Gastrocnemius medialis (tissue), 4 donors: ENCODE measurements around the gene KRTAP20-1. TPM values are rescaled to one million over a fixed set of nuclear protein-coding genes. Genes with fewer than 3 reads are reported as not detected.

Experiments
- ATAC-seq, 2 donors: fragments of 150-250 bp; one replicate each; pipeline ENCODE4 v1.9.1; 2016
- DNase-seq, 2 donors: peaks; one replicate each; pipeline ENCODE4 v3.0.0-alpha.2; 2019
- H3K27ac ChIP-seq, 4 donors: fragments of 200-600 bp; sonication (generic); 1 replicate in 1 of 4; 2 replicates in 3 of 4; pipeline ENCODE4 v1.5.1; 2016 to 2018; ENCODE audit warnings: mild to moderate bottlenecking in 2 of 4, moderate library complexity in 1 of 4
- H3K27me3 ChIP-seq, 3 donors: fragments of 200-600 bp; sonication (generic) in 2 of 3; 1 replicate in 1 of 3; 2 replicates in 2 of 3; pipeline versions ENCODE4 v1.5.1 to v1.6.0; 2016 to 2019; ENCODE audit warnings: mild to moderate bottlenecking in 1 of 3, moderate library complexity in 1 of 3
- H3K36me3 ChIP-seq, 2 donors: fragments of 200-600 bp; sonication (generic) in 1 of 2; one replicate each; pipeline ENCODE4 v1.5.1; 2017 to 2018
- H3K4me1 ChIP-seq, 2 donors: fragments of 200-600 bp; sonication (generic) in 1 of 2; one replicate each; pipeline ENCODE4 v1.5.1; 2016 to 2017; ENCODE audit warnings: mild to moderate bottlenecking in 2 of 2
- H3K4me3 ChIP-seq, 4 donors: fragments of 200-600 bp; sonication (generic) in 3 of 4; 1 replicate in 1 of 4; 2 replicates in 3 of 4; pipeline ENCODE4 v1.5.1; 2016 to 2019; ENCODE audit warnings: mild to moderate bottlenecking in 2 of 4
- H3K9me3 ChIP-seq, 3 donors: fragments of 200-600 bp; sonication (generic) in 2 of 3; 1 replicate in 1 of 3; 2 replicates in 2 of 3; pipeline ENCODE4 v1.5.1; 2016 to 2019
- CTCF ChIP-seq, 5 experiments: fragments of 450-650 bp in 3 of 5; fragments of 200-600 bp in 2 of 5; sonication (generic) in 2 of 5; IDR thresholded peaks in 4 of 5; conservative IDR thresholded peaks in 1 of 5; 1 replicate in 4 of 5; 2 replicates in 1 of 5; pipeline ENCODE4 v1.5.1; 2016 to 2019; ENCODE audit warnings: antibody characterized with exemption in 5 of 5, mild to moderate bottlenecking in 3 of 5, moderate library complexity in 3 of 5
- POLR2A ChIP-seq, 2 donors: fragments of 450-650 bp; IDR thresholded peaks; one replicate each; pipeline ENCODE4 v1.6.1; 2017; ENCODE audit warnings: antibody characterized with exemption in 2 of 2, mild to moderate bottlenecking in 2 of 2, moderate library complexity in 2 of 2
- in situ Hi-C, 4 donors: fragments of 200-750 bp; cut with MboI; loops; one replicate each; pipeline versions ENCODE4 v1.15.0 to v1.8.0; 2017; ENCODE audit warnings: low sequenced_read_pairs in 4 of 4
- intact Hi-C: fragments of 100-400 bp; cut with DNase I; formaldehyde crosslinking; loops from one replicate; pipeline ENCODE4 v1.15.1; 2023; ENCODE audit warnings: low total_unique reads
- total RNA-seq, 4 donors: library from RNA; depleted of rRNA; stranded (reverse); fragments of >200 nt; gene quantifications; one replicate each; pipeline versions ENCODE4 v1.1.0 to v1.2.3, GENCODE V29; 2016

Gene KRTAP20-1
- total RNA-seq, 4 donors from 2014 or later: not detected

GRCh38 chr21:30582870-30583269, 33.4 kb upstream of the KRTAP20-1 start:
- no peak for TF ChIP-seq CTCF (IDR thresholded peaks at IDR 0.05 in 4 of 5, conservative IDR thresholded peaks at IDR 0.05 in 1 of 5)
- TF ChIP-seq POLR2A (IDR thresholded peaks at IDR 0.05): no peak
- DNase-seq (no peak), ATAC-seq (no peak)
- intact Hi-C loops (no loop called here), in situ Hi-C loops (no loop called here)
- Histone ChIP-seq H3K27ac (no peak overlapping the region), H3K27me3 (no peaks in the 10 kb centered on the region), H3K4me1 (no peaks in the 10 kb centered on the region), H3K36me3 (no peaks in the 10 kb centered on the region), H3K9me3 (no peaks in the 10 kb centered on the region), H3K4me3 (no peak overlapping the region)

- intact Hi-C loops: no loop called here
- no peaks in the 10 kb centered on the region for H3K4me1 ChIP-seq
- H3K9me3 ChIP-seq: no peaks in the 10 kb centered on the region
- no peak within 1 kb of the TSS for H3K4me3 ChIP-seq
- in situ Hi-C loops: no loop called here
- no peaks in the 10 kb centered on the region for H3K36me3 ChIP-seq
- no peaks in the 10 kb centered on the region for H3K27me3 ChIP-seq
- ATAC-seq: no peak
- TF ChIP-seq CTCF (IDR thresholded peaks at IDR 0.05 in 4 of 5, conservative IDR thresholded peaks at IDR 0.05 in 1 of 5) (no peak), POLR2A (IDR thresholded peaks at IDR 0.05) (no peak)
- no peak for DNase-seq
- H3K27ac ChIP-seq: no peak within 1 kb of the TSS
These were observed 25.9 kb upstream of the KRTAP20-1 start, which contains the start of gene KRTAP22-2 for GRCh38 chr21:30590297-30590696. TSS of gene KRTAP22-2 (minus strand) at chr21:30590397.

GRCh38 chr21:30592140-30592539, 24.1 kb upstream of the KRTAP20-1 start, which contains the start of gene KRTAP6-3:
TSS of gene KRTAP6-3 (plus strand) at chr21:30592440. CDS start at chr21:30592446, 6 bp downstream.
- ATAC-seq (no peak), DNase-seq (no peak)
- no peaks in the 10 kb centered on the region for H3K27me3 ChIP-seq
- H3K27ac ChIP-seq: no peak within 1 kb of the TSS
- TF ChIP-seq CTCF (IDR thresholded peaks at IDR 0.05 in 4 of 5, conservative IDR thresholded peaks at IDR 0.05 in 1 of 5) (no peak), POLR2A (IDR thresholded peaks at IDR 0.05) (no peak)
- no peaks in the 10 kb centered on the region for H3K4me1 ChIP-seq
- H3K9me3 ChIP-seq: no peaks in the 10 kb centered on the region
- intact Hi-C loops (no loop called here), in situ Hi-C loops (no loop called here)
- no peaks in the 10 kb centered on the region for H3K36me3 ChIP-seq
- H3K4me3 ChIP-seq: no peak within 1 kb of the TSS

- H3K4me1 ChIP-seq: no peaks in the 10 kb centered on the region
- no peak for DNase-seq
- no peaks in the 10 kb centered on the region for H3K36me3 ChIP-seq
- no peak for ATAC-seq
- H3K4me3 ChIP-seq: no peak within 1 kb of the TSS
- intact Hi-C loops: no loop called here
- in situ Hi-C loops: no loop called here
- no peaks in the 10 kb centered on the region for H3K9me3 ChIP-seq
- TF ChIP-seq POLR2A (IDR thresholded peaks at IDR 0.05) (no peak), CTCF (IDR thresholded peaks at IDR 0.05 in 4 of 5, conservative IDR thresholded peaks at IDR 0.05 in 1 of 5) (no peak)
- no peaks in the 10 kb centered on the region for H3K27me3 ChIP-seq
- H3K27ac ChIP-seq: no peak within 1 kb of the TSS
These were observed 17.4 kb upstream of the KRTAP20-1 start, which contains the start of gene KRTAP6-2 for GRCh38 chr21:30598802-30599201. TSS of gene KRTAP6-2 (minus strand) at chr21:30598902. CDS start at chr21:30598874, 28 bp downstream.

GRCh38 chr21:30600787-30601186, 15.4 kb upstream of the KRTAP20-1 start, which contains the start of gene KRTAP22-1:
TSS of gene KRTAP22-1 (plus strand) at chr21:30601087.
- Histone ChIP-seq H3K27me3 (no peaks in the 10 kb centered on the region), H3K9me3 (no peaks in the 10 kb centered on the region), H3K4me3 (no peak within 1 kb of the TSS), H3K4me1 (no peaks in the 10 kb centered on the region), H3K27ac (no peak within 1 kb of the TSS), H3K36me3 (no peaks in the 10 kb centered on the region)
- intact Hi-C loops (no loop called here), in situ Hi-C loops (no loop called here)
- ATAC-seq: no peak
- no peak for DNase-seq
- TF ChIP-seq CTCF (IDR thresholded peaks at IDR 0.05 in 4 of 5, conservative IDR thresholded peaks at IDR 0.05 in 1 of 5) (no peak), POLR2A (IDR thresholded peaks at IDR 0.05) (no peak)
